Renal cortex interstitium (tissue), 11 donors: ENCODE results near the gene CAPN5. TPM values are rescaled to one million over a fixed set of nuclear protein-coding genes. Genes with fewer than 3 reads are reported as not detected.
"Not testable (repeated sequence)": the region's sequence is repeated elsewhere in the genome, so short reads cannot be mapped to it uniquely, and the experiment has no call there.

Experiments
- DNase-seq, 11 donors: peaks; one replicate each; pipeline ENCODE4 v3.0.0-alpha.2; 2013; ENCODE audit warnings: low read depth in 9 of 11, low spot score in 4 of 11; ENCODE audit errors: extremely low read depth in 1 of 11
- polyA plus RNA-seq, 3 donors: library from polyadenylated mRNA; unstranded; fragments of 120-200 nt; gene quantifications; one replicate each; pipeline ENCODE4 v1.2.1, GENCODE V29; 2013; ENCODE audit not compliant: insufficient read length in 3 of 3

Gene CAPN5
- polyA plus RNA-seq, 3 donors: 23.1 to 27.8 (median 26.7) TPM

DNA sequence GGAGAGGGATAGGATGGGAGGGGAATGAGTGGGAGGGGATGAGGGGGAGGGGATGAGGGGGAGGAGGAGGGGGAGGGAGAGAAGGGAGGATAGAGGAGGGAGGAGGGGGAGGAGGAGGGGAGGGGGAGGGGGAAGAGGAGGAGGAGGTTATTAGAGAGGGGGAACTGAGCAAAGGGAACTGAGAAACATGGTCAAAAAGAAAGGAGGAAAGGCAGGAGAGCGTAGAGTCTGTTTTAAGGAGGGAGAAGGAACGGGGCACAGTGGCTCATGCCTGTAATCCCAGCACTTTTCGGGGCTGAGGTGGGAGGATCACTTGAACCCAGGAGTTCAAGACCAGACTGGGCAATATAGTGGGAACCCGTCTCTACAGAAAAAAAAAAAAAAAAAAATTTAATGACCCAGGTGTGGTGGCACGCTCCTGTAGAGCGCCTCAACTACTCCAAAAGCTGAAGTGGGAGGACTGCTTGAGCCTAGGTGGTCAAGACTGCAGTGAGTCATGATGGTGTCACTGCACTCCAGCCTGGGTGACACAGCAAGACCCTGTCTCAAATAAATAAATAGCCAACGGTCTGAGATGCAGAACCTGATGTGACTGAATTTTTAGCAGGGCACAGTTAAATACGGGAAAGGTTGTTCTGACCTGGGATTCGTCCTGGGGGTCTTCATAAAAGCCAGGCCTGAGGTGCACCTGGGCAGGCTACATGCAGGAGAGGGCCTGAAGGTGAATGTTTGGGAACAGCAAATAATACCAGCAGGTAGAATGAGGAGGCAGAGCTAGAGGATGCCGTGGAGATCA is 28.5 kb upstream of the CAPN5 start:
- no peak for DNase-seq

- DNase-seq: no peak
These were observed 27.9 kb upstream of the CAPN5 start for GRCh38 chr11:77038825-77039326.

DNA sequence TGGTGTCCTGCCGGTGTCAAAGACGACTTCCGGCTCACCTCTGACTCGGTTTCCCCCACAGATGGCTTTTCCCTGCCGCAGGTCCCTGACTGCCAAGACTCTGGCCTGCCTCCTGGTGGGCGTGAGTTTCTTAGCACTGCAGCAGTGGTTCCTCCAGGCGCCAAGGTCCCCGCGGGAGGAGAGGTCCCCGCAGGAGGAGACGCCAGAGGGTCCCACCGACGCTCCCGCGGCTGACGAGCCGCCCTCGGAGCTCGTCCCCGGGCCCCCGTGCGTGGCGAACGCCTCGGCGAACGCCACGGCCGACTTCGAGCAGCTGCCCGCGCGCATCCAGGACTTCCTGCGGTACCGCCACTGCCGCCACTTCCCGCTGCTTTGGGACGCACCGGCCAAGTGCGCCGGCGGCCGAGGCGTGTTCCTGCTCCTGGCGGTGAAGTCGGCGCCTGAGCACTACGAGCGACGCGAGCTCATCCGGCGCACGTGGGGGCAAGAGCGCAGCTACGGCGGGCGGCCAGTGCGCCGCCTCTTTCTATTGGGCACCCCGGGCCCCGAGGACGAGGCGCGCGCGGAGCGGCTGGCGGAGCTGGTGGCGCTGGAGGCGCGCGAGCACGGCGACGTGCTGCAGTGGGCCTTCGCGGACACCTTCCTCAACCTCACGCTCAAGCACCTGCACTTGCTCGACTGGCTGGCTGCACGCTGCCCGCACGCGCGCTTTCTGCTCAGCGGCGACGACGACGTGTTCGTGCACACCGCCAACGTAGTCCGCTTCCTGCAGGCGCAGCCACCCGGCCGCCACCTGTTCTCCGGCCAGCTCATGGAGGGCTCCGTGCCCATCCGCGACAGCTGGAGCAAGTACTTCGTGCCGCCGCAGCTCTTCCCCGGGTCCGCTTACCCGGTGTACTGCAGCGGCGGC is 27.0 kb upstream of the CAPN5 start:
- DNase-seq: peak in 6 of 11 donors; percentile 12 to 38 (median 32)

GRCh38 chr11:77040401-77040777 is 26.4 kb upstream of the CAPN5 start:
- DNase-seq: no peak

DNA sequence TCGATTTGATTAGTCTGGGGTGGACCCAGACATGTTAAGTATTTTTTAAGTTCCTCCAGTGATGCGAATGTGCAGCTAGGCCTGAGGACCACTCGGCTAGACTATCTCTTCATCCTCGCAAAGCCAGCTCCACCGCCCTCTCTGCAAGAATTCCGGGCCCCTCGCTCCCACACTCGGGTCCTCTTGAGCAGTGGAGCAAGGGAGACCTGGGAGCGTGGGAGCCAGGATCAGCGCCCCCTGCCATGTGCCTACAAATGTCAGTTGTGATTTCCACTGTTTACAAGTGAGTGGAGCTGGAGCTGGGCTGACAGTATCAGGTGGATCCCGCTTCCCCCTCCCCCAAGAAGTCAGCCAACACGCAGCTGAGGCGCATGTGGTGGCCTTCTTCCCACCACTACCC is 25.9 kb upstream of the CAPN5 start:
- no peak for DNase-seq

DNA sequence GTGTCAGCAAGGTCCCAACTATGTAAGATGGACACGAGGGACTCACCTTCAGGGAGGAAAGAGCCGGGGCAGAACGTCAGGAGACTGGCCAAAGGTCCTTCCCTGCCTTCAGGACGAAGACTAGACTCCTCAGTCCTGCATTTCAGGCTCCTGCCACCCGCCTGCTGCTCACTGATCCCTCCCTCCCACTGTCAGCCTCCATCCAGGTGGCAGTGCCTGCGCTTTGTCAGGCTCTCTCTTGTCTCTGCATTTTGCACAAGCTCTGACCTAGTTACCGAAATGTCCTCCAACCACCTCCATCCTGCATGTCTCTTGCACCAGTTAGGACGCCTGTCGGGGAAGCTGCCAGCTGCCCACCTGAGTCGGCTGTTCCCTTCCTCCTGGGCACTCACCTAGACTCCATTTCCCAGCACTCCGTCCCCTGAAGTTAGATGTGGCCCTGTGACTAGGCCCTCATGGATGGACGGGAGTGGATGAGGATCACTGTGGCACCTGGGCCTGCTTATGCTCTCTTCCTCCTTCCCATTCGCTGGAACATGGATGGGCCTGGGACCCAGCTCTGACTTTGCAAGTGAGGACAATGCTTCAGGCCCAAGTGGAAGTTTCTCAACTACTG is 24.6 kb upstream of the CAPN5 start:
- no peak for DNase-seq

- DNase-seq: no peak
These were observed 22.4 kb upstream of the CAPN5 start for GRCh38 chr11:77044356-77044755.

DNA sequence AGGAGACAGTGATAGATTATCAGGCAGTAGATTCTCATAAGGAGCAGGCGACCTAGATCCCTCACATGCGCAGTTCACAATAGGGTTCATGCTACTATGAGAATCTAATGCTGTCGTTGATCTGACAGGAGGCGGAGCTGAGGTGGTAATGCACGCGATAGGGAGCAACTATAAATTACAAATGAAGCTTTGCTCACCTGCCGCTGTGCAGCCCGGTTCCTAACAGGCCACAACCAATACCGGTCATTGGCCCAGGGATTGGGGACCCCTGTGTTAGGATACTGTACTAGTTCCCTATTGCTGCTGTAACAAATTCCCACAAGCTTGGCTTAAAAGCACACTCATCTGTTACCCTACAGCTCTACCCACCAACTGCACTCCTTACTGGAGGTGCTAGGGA is 21.9 kb upstream of the CAPN5 start:
- no peak for DNase-seq

GRCh38 chr11:77046060-77046501 is 20.7 kb upstream of the CAPN5 start:
- peak in 4 of 11 donors; percentile 9 to 22 (median 14) for DNase-seq

GRCh38 chr11:77047007-77047927 is 19.5 kb upstream of the CAPN5 start:
- peak; percentile 74 to 94 (median 88) for DNase-seq

GRCh38 chr11:77047928-77048446 is 18.8 kb upstream of the CAPN5 start:
- not testable (repeated sequence) for DNase-seq

- no peak for DNase-seq
These were observed 17.7 kb upstream of the CAPN5 start for GRCh38 chr11:77049026-77049425.

DNA sequence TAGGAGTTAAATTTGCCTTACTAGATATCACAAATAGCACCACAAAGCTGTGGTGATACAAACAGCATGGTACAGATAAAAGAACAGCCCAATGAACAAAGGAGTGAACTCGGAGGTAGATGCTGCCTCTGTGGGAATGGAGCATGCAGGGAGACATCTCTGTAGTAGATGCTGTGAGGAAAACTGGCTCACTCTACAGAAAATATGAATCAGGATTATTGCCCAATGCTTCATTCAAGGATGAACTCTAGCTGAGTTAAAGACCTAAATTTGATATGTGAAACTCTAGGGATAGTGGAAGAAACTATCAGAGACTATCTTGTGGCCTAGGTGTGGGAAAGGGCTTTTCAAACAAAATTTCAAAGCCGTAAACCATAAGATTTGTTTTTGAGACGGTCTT is 15.3 kb upstream of the CAPN5 start:
- no peak for DNase-seq

DNA sequence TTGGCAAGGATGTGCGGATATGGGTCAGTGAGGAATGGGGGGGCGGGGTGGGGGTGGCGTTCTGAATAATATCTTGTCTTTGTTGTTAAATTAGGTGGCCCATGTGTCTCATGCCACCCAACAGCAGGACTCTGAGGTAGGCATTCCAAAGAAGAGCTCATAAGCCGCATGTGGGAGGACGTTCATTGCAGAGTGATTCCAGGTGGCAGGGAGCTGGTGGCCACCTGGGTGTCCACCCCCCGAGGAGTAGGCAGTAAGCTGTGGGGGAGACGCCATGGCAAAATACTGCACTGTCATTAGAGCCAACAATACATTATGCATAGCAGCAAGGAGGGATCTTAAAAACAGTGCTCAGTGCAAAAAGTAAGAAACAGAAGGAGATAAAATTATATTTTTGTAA is 14.3 kb upstream of the CAPN5 start:
- DNase-seq: peak in 2 of 11 donors; percentile 44 to 50

- no peak for DNase-seq
These were observed 13.4 kb upstream of the CAPN5 start for GRCh38 chr11:77053217-77054015.

DNA sequence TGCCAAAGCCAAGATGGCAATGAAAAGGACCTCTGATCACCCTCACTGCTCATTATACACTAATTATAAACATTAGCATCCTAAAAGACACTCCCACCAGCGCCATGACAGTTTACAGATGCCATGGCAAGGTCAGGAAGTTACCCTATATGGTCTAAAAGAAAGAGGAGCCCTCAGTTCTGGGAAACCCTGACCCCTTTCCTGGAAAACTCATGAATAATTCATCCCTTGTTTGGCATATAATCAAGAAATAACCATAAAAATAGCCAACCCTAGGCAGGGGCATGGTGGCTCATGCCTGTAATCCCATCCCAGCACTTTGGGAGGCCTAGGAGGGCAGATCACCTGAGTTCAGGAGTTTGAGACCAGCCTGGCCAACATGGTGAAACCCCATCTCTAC is 12.7 kb upstream of the CAPN5 start:
- no peak for DNase-seq

- DNase-seq: no peak
These were observed 11.6 kb upstream of the CAPN5 start for GRCh38 chr11:77055101-77055561.
